Measurements from ENCODE around the gene KRTAP10-11. TPM values are rescaled to one million over a fixed set of nuclear protein-coding genes. Genes with fewer than 3 reads are reported as not detected.

Gene KRTAP10-11
- total and polyA plus RNA-seq, 4 donors = not detected

GRCh38 chr21:44650265-44650972 lies 4.2 kb downstream of the KRTAP10-11 start:
- Histone ChIP-seq H3K4me1 (ENCODE audit: control insufficient read depth, insufficient read depth, low read length) (peaks cover 8% of the 10 kb centered on the region), H3K36me3 (ENCODE audit: control insufficient read depth, insufficient read depth, low read length) (no peaks in the 10 kb centered on the region), H3K9me3 (ENCODE audit: control insufficient read depth, insufficient read depth, low read length) (no peaks in the 10 kb centered on the region), H3K27ac (ENCODE audit: low read depth, low read length) (no peak overlapping the region), H3K4me3 (ENCODE audit: low read depth, low read length) (no peak overlapping the region), H3K27me3 (ENCODE audit: control insufficient read depth, insufficient read depth, low read length) (no peaks in the 10 kb centered on the region)
- no peak for DNase-seq (ENCODE audit: low read depth in 4 of 6, low spot score in 6 of 6)
- 90% methylated on average over 19 of the region's 20 CpGs for WGBS (ENCODE audit: insufficient coverage)

GRCh38 chr21:44650973-44651675 lies 4.9 kb downstream of the KRTAP10-11 start:
- Histone ChIP-seq H3K4me3 (ENCODE audit: low read depth, low read length) (no peak overlapping the region), H3K9me3 (ENCODE audit: control insufficient read depth, insufficient read depth, low read length) (no peaks in the 10 kb centered on the region), H3K27ac (ENCODE audit: low read depth, low read length) (no peak overlapping the region), H3K36me3 (ENCODE audit: control insufficient read depth, insufficient read depth, low read length) (no peaks in the 10 kb centered on the region), H3K4me1 (ENCODE audit: control insufficient read depth, insufficient read depth, low read length) (peaks cover 8% of the 10 kb centered on the region), H3K27me3 (ENCODE audit: control insufficient read depth, insufficient read depth, low read length) (no peaks in the 10 kb centered on the region)
- DNase-seq (ENCODE audit: low read depth in 4 of 6, low spot score in 6 of 6) = no peak
- 94% methylated on average over 9 of the region's 12 CpGs for WGBS (ENCODE audit: insufficient coverage)

- WGBS (ENCODE audit: insufficient coverage) = 68% methylated on average over 12 of the region's 14 CpGs
- Histone ChIP-seq H3K4me3 (ENCODE audit: low read depth, low read length) (no peak overlapping the region), H3K4me1 (ENCODE audit: control insufficient read depth, insufficient read depth, low read length) (no peaks in the 10 kb centered on the region), H3K27ac (ENCODE audit: low read depth, low read length) (no peak overlapping the region), H3K36me3 (ENCODE audit: control insufficient read depth, insufficient read depth, low read length) (no peaks in the 10 kb centered on the region), H3K27me3 (ENCODE audit: control insufficient read depth, insufficient read depth, low read length) (no peaks in the 10 kb centered on the region), H3K9me3 (ENCODE audit: control insufficient read depth, insufficient read depth, low read length) (no peaks in the 10 kb centered on the region)
- DNase-seq (ENCODE audit: low read depth in 4 of 6, low spot score in 6 of 6) = no peak
Observed at GRCh38 chr21:44653123-44653522, 6.9 kb downstream of the KRTAP10-11 start.

- no peaks in the 10 kb centered on the region for H3K4me1 ChIP-seq (ENCODE audit: control insufficient read depth, insufficient read depth, low read length)
- WGBS (ENCODE audit: insufficient coverage) = 78% methylated on average over 15 of the region's 17 CpGs
- no peaks in the 10 kb centered on the region for H3K36me3 ChIP-seq (ENCODE audit: control insufficient read depth, insufficient read depth, low read length)
- no peak for DNase-seq (ENCODE audit: low read depth in 4 of 6, low spot score in 6 of 6)
- H3K27me3 ChIP-seq (ENCODE audit: control insufficient read depth, insufficient read depth, low read length) = no peaks in the 10 kb centered on the region
- no peak overlapping the region for H3K27ac ChIP-seq (ENCODE audit: low read depth, low read length)
- H3K9me3 ChIP-seq (ENCODE audit: control insufficient read depth, insufficient read depth, low read length) = no peaks in the 10 kb centered on the region
- no peak overlapping the region for H3K4me3 ChIP-seq (ENCODE audit: low read depth, low read length)
Observed at GRCh38 chr21:44653656-44654575, 7.7 kb downstream of the KRTAP10-11 start.

GRCh38 chr21:44654576-44655175 lies 8.5 kb downstream of the KRTAP10-11 start, which contains the start of gene KRTAP12-4:
KRTAP12-4 (minus strand) TSS chr21:44654659; CDS start chr21:44654614, 45 bp downstream.
- no peak for DNase-seq (ENCODE audit: low read depth in 4 of 6, low spot score in 6 of 6)
- Histone ChIP-seq H3K4me1 (ENCODE audit: control insufficient read depth, insufficient read depth, low read length) (no peaks in the 10 kb centered on the region), H3K4me3 (ENCODE audit: low read depth, low read length) (no peak within 1 kb of the TSS), H3K36me3 (ENCODE audit: control insufficient read depth, insufficient read depth, low read length) (no peaks in the 10 kb centered on the region), H3K27me3 (ENCODE audit: control insufficient read depth, insufficient read depth, low read length) (no peaks in the 10 kb centered on the region), H3K27ac (ENCODE audit: low read depth, low read length) (no peak within 1 kb of the TSS), H3K9me3 (ENCODE audit: control insufficient read depth, insufficient read depth, low read length) (no peaks in the 10 kb centered on the region)
- 63% methylated on average over 5 of the region's 9 CpGs for WGBS (ENCODE audit: insufficient coverage)

GRCh38 chr21:44656868-44657267 lies 10.7 kb downstream of the KRTAP10-11 start:
- 80% methylated on average over 1 of the region's 1 CpG for WGBS (ENCODE audit: insufficient coverage)
- DNase-seq (ENCODE audit: low read depth in 4 of 6, low spot score in 6 of 6) = no peak
- no peak overlapping the region for H3K4me3 ChIP-seq (ENCODE audit: low read depth, low read length)

GRCh38 chr21:44657635-44658540 lies 11.7 kb downstream of the KRTAP10-11 start, which contains the start of gene KRTAP12-3:
KRTAP12-3 (plus strand) TSS chr21:44657932; CDS start chr21:44657980, 48 bp downstream.
- Histone ChIP-seq H3K4me3 (ENCODE audit: low read depth, low read length) (no peak within 1 kb of the TSS), H3K9me3 (ENCODE audit: control insufficient read depth, insufficient read depth, low read length) (no peaks in the 10 kb centered on the region), H3K4me1 (ENCODE audit: control insufficient read depth, insufficient read depth, low read length) (no peaks in the 10 kb centered on the region), H3K36me3 (ENCODE audit: control insufficient read depth, insufficient read depth, low read length) (no peaks in the 10 kb centered on the region), H3K27me3 (ENCODE audit: control insufficient read depth, insufficient read depth, low read length) (no peaks in the 10 kb centered on the region), H3K27ac (ENCODE audit: low read depth, low read length) (no peak within 1 kb of the TSS)
- no peak for DNase-seq (ENCODE audit: low read depth in 4 of 6, low spot score in 6 of 6)
- WGBS (ENCODE audit: insufficient coverage) = 91% methylated on average over 19 of the region's 26 CpGs

More at GRCh38 chr21:44656868-44657267, 10.7 kb downstream of the KRTAP10-11 start:
- Histone ChIP-seq H3K9me3 (ENCODE audit: control insufficient read depth, insufficient read depth, low read length) (no peaks in the 10 kb centered on the region), H3K27ac (ENCODE audit: low read depth, low read length) (no peak overlapping the region), H3K4me1 (ENCODE audit: control insufficient read depth, insufficient read depth, low read length) (no peaks in the 10 kb centered on the region), H3K27me3 (ENCODE audit: control insufficient read depth, insufficient read depth, low read length) (no peaks in the 10 kb centered on the region), H3K36me3 (ENCODE audit: control insufficient read depth, insufficient read depth, low read length) (no peaks in the 10 kb centered on the region)

- no peaks in the 10 kb centered on the region for H3K27me3 ChIP-seq (ENCODE audit: control insufficient read depth, insufficient read depth, low read length)
- 100% methylated on average over 1 of the region's 5 CpGs for WGBS (ENCODE audit: insufficient coverage)
Observed at GRCh38 chr21:44658541-44658910, 12.3 kb downstream of the KRTAP10-11 start.

More at GRCh38 chr21:44658541-44658910, 12.3 kb downstream of the KRTAP10-11 start:
- DNase-seq (ENCODE audit: low read depth in 4 of 6, low spot score in 6 of 6) = no peak
- Histone ChIP-seq H3K36me3 (ENCODE audit: control insufficient read depth, insufficient read depth, low read length) (no peaks in the 10 kb centered on the region), H3K27ac (ENCODE audit: low read depth, low read length) (no peak overlapping the region), H3K4me3 (ENCODE audit: low read depth, low read length) (no peak overlapping the region), H3K4me1 (ENCODE audit: control insufficient read depth, insufficient read depth, low read length) (no peaks in the 10 kb centered on the region), H3K9me3 (ENCODE audit: control insufficient read depth, insufficient read depth, low read length) (no peaks in the 10 kb centered on the region)

Measured in spinal cord (tissue), 10 donors.